HepG2 (cell line): ENCODE measurements around the gene SEC14L2. TPM values are rescaled to one million over a fixed set of nuclear protein-coding genes. Genes with fewer than 3 reads are reported as not detected.

Source experiments
- LCORL ChIP-seq, 2 experiments: fragments of 450-650 bp in 1 of 2; sonication (generic) in 1 of 2; formaldehyde crosslinking in 1 of 2; IDR thresholded peaks; 2 replicates each; pipeline versions ENCODE4 v1.5.0 to v1.6.1; 2017 to 2020; ENCODE audit warnings: antibody characterized with exemption in 1 of 2, missing genetic modification reagents in 1 of 2
- MIXL1 ChIP-seq: IDR thresholded peaks from 2 replicates; pipeline ENCODE4 v1.6.1; 2016
- PAF1 ChIP-seq: IDR thresholded peaks from 2 replicates; pipeline ENCODE4 v1.6.1; 2016; ENCODE audit warnings: missing genetic modification reagents, missing compliant biosample characterization
- POLR2A ChIP-seq, 2 experiments: IDR thresholded peaks; 2 replicates each; pipeline ENCODE4 v1.6.1; 2011; ENCODE audit warnings: low read depth in 2 of 2, low read length in 2 of 2, mild to moderate bottlenecking in 1 of 2, moderate library complexity in 1 of 2; ENCODE audit not compliant: insufficient read depth in 1 of 2
- RBFOX2 ChIP-seq: fragments of 200-400 bp; formaldehyde crosslinking; IDR thresholded peaks from 2 replicates; pipeline ENCODE4 v1.6.1; 2017; ENCODE audit warnings: low read depth, mild to moderate bottlenecking, low read length
- SAP130 ChIP-seq: IDR thresholded peaks from 2 replicates; pipeline ENCODE4 v1.6.1; 2016; ENCODE audit warnings: low read depth
- THAP11 ChIP-seq: IDR thresholded peaks from 2 replicates; pipeline ENCODE4 v1.6.1; 2016; ENCODE audit warnings: missing biosample characterization, missing genetic modification reagents
- polyA plus RNA-seq, 8 experiments: library from polyadenylated mRNA; depleted of rRNA in 3 of 8; stranded (reverse) in 7 of 8; unstranded in 1 of 8; fragments of >200 nt; fragmentation: Illumina TruSeq in 4 of 8; extraction: Trizol in 4 of 8; gene quantifications; 2 replicates each; pipeline versions ENCODE4 v1.2.1 to v1.2.3, GENCODE V29; 2011 to 2016; ENCODE audit warnings: low read depth in 4 of 8, missing spikeins in 1 of 8, mixed read lengths in 1 of 8; ENCODE audit not compliant: insufficient read depth in 1 of 8
- total RNA-seq, 5 experiments: library from RNA; depleted of rRNA; stranded (reverse); fragments of >200 nt; fragmentation: Illumina TruSeq; extraction: Trizol; gene quantifications; 2 replicates each; pipeline ENCODE4 v1.2.3, GENCODE V29; 2016; ENCODE audit warnings: low read depth in 1 of 5
- TF ChIP-seq, protein P1 (sequence below): sonication (generic); formaldehyde crosslinking; IDR thresholded peaks from 2 replicates; pipeline ENCODE4 v1.4.0; 2020; ENCODE audit warnings: mild to moderate bottlenecking, missing genetic modification reagents
- TF ChIP-seq, protein P2 (sequence below): IDR thresholded peaks from 2 replicates; pipeline ENCODE4 v1.6.1; 2016; ENCODE audit warnings: missing genetic modification reagents, missing compliant biosample characterization
- TF ChIP-seq, protein P3 (sequence below): sonication (generic); formaldehyde crosslinking; IDR thresholded peaks from 2 replicates; pipeline ENCODE4 v1.5.0; 2020; ENCODE audit warnings: missing genetic modification reagents
- TF ChIP-seq, protein P4 (sequence below): sonication (generic); formaldehyde crosslinking; IDR thresholded peaks from 2 replicates; pipeline ENCODE4 v1.5.0; 2020; ENCODE audit warnings: missing genetic modification reagents, mild to moderate bottlenecking, borderline replicate concordance
- TF ChIP-seq, protein P5 (sequence below): sonication (generic); formaldehyde crosslinking; IDR thresholded peaks from 2 replicates; pipeline ENCODE4 v1.4.0; 2020; ENCODE audit warnings: missing genetic modification reagents
- TF ChIP-seq, protein P6 (sequence below): IDR thresholded peaks from 2 replicates; pipeline ENCODE4 v1.6.1; 2016; ENCODE audit warnings: low read depth, borderline replicate concordance

Gene SEC14L2
- total and polyA plus RNA-seq, 2 of the 13 experiments (the other 11 are each of a cell fraction or from before 2014, with no cell fraction given), result 4.1 to 5.1 TPM

DNA sequence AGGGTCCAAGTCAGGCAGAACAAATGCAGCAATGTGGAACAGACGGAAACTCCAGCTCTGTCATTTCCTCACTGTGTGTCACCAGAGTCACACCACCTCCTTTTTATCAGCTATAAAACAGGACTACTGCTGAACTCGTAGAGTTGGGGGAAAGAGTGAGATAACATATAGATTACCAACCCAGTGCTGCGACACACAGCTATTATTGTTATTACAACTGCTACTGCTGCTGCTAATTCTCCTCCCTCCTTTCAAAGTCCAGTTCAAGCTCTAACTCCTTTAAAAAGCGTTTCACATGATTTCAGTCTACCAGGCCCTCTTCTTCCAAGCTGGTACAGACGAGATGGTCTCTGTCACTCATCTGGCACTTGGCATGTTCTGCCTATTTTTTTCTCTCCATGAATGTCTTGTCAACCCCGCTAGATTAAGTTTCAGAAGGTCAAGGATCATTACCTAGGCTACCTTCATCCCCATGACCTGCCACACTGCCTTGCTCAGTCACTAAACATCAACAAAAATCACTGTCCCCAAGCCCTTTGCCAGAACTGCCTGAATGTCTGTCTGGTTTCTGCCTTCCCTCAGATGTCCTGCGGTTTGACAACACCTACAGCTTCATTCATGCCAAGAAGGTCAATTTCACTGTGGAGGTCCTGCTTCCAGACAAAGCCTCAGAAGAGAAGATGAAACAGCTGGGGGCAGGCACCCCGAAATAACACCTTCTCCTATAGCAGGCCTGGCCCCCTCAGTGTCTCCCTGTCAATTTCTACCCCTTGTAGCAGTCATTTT is 25.1 kb downstream of the SEC14L2 start (continued):
- TF ChIP-seq THAP11 (CRISPR knock-in tag) (no peak), LCORL (IDR thresholded peaks at IDR 0.05) (no peak), LCORL (CRISPR knock-in tag; IDR thresholded peaks at IDR 0.05) (peak; percentile 51; the same call in 1 of the 2 replicates), POLR2A (IDR thresholded peaks at IDR 0.05; ENCODE audit: insufficient read depth in 1 of 2, low read depth in 2 of 2, low read length in 2 of 2) (peak; percentile 61 to 81; a peak in 3 of 4 replicates), PAF1 (0 out of 2 replicates have a peak, but pooled peaks have one; percentile 50), MIXL1 (CRISPR knock-in tag) (0 out of 2 replicates have a peak, but pooled peaks have one; percentile 22), RBFOX2 (peak; percentile 52), SAP130 (CRISPR knock-in tag) (no peak; the same call in 1 of the 2 replicates)
- TF ChIP-seq, protein P1, sequence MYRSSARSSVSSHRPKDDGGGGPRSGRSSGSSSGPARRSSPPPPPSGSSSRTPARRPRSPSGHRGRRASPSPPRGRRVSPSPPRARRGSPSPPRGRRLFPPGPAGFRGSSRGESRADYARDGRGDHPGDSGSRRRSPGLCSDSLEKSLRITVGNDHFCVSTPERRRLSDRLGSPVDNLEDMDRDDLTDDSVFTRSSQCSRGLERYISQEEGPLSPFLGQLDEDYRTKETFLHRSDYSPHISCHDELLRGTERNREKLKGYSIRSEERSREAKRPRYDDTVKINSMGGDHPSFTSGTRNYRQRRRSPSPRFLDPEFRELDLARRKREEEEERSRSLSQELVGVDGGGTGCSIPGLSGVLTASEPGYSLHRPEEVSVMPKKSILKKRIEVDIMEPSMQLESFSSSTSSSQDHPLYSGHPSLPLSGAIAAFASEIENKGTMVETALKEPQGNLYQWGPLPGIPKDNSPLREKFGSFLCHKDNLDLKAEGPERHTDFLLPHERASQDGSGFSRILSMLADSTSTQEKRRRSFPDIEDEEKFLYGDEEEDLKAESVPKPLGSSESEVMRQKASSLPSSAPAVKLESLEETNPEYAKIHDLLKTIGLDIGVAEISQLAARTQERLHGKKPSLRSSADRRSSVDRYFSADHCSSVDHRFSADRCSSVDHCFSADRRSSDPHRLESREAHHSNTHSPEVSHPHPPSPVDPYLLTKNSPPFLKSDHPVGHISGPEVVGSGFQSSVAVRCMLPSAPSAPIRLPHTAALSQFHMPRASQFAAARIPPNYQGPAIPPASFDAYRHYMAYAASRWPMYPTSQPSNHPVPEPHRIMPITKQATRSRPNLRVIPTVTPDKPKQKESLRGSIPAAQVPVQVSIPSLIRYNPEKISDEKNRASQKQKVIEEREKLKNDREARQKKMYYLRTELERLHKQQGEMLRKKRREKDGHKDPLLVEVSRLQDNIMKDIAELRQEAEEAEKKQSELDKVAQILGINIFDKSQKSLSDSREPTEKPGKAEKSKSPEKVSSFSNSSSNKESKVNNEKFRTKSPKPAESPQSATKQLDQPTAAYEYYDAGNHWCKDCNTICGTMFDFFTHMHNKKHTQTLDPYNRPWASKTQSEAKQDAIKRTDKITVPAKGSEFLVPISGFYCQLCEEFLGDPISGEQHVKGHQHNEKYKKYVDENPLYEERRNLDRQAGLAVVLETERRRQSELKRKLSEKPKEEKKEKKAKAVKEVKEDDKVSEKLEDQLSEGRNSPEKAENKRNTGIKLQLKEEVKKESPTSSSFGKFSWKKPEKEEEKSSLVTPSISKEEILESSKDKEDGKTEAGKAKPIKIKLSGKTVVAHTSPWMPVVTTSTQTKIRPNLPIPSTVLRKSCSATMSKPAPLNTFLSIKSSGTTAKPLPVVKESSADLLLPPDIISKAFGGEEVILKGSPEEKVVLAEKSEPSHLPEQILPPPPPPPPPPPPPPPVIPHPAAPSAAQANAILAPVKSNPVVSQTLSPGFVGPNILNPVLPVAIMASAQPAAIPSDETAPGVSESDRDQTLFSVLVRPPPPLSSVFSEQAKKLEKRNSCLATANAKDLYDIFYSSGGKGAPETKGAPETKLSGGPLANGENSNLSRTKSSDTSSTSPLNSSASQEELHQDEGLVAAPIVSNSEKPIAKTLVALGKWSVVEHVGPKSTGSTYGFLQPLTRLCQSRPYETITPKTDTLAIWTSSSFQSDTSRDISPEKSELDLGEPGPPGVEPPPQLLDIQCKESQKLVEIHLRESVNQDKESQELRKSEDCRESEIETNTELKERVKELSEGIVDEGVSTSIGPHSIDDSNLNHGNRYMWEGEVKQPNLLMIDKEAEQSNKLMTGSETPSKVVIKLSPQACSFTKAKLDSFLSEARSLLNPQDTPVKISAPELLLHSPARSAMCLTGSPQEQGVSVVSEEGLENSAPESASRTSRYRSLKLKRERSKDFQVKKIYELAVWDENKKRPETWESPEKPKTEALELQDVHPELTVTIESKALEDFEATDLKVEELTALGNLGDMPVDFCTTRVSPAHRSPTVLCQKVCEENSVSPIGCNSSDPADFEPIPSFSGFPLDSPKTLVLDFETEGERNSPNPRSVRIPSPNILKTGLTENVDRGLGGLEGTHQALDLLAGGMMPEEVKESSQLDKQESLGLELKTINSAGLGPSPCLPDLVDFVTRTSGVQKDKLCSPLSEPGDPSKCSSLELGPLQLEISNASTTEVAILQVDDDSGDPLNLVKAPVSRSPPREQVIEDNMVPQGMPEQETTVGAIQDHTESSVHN (CRISPR knock-in tag), result peak; percentile 1; the same call in 1 of the 2 replicates
- TF ChIP-seq, protein P2, sequence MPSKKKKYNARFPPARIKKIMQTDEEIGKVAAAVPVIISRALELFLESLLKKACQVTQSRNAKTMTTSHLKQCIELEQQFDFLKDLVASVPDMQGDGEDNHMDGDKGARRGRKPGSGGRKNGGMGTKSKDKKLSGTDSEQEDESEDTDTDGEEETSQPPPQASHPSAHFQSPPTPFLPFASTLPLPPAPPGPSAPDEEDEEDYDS, result peak; percentile 94
- TF ChIP-seq, protein P3, sequence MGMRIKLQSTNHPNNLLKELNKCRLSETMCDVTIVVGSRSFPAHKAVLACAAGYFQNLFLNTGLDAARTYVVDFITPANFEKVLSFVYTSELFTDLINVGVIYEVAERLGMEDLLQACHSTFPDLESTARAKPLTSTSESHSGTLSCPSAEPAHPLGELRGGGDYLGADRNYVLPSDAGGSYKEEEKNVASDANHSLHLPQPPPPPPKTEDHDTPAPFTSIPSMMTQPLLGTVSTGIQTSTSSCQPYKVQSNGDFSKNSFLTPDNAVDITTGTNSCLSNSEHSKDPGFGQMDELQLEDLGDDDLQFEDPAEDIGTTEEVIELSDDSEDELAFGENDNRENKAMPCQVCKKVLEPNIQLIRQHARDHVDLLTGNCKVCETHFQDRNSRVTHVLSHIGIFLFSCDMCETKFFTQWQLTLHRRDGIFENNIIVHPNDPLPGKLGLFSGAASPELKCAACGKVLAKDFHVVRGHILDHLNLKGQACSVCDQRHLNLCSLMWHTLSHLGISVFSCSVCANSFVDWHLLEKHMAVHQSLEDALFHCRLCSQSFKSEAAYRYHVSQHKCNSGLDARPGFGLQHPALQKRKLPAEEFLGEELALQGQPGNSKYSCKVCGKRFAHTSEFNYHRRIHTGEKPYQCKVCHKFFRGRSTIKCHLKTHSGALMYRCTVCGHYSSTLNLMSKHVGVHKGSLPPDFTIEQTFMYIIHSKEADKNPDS, result 0 out of 2 replicates have a peak, but pooled peaks have one; percentile 33
- TF ChIP-seq, protein P4, sequence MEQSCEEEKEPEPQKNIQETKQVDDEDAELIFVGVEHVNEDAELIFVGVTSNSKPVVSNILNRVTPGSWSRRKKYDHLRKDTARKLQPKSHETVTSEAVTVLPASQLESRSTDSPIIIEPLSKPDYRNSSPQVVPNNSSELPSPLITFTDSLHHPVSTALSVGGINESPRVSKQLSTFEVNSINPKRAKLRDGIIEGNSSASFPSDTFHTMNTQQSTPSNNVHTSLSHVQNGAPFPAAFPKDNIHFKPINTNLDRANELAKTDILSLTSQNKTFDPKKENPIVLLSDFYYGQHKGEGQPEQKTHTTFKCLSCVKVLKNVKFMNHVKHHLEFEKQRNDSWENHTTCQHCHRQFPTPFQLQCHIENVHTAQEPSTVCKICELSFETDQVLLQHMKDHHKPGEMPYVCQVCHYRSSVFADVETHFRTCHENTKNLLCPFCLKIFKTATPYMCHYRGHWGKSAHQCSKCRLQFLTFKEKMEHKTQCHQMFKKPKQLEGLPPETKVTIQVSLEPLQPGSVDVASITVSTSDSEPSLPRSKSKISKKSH, result no peak
- TF ChIP-seq, protein P5, sequence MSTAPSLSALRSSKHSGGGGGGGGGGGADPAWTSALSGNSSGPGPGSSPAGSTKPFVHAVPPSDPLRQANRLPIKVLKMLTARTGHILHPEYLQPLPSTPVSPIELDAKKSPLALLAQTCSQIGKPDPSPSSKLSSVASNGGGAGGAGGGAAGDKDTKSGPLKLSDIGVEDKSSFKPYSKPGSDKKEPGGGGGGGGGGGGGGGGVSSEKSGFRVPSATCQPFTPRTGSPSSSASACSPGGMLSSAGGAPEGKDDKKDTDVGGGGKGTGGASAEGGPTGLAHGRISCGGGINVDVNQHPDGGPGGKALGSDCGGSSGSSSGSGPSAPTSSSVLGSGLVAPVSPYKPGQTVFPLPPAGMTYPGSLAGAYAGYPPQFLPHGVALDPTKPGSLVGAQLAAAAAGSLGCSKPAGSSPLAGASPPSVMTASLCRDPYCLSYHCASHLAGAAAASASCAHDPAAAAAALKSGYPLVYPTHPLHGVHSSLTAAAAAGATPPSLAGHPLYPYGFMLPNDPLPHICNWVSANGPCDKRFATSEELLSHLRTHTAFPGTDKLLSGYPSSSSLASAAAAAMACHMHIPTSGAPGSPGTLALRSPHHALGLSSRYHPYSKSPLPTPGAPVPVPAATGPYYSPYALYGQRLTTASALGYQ, result 0 out of 2 replicates have a peak, but pooled peaks have one; percentile 29
- TF ChIP-seq, protein P6, sequence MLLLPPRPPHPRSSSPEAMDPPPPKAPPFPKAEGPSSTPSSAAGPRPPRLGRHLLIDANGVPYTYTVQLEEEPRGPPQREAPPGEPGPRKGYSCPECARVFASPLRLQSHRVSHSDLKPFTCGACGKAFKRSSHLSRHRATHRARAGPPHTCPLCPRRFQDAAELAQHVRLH (CRISPR knock-in tag), result 0 out of 2 replicates have a peak, but pooled peaks have one; percentile 40
